HG03097 (cell line): Measurements from ENCODE around the gene RAPGEF2.
"Not testable (repeated sequence)": the region's sequence is repeated elsewhere in the genome, so short reads cannot be mapped to it uniquely, and the experiment has no call there.

Experiments
- ATAC-seq: cut with Tn5 transposase; IDR thresholded peaks from one replicate; pipeline ENCODE4 v1.9.1; 2021; ENCODE audit not compliant: unreplicated experiment, low FRiP score

RAPGEF2 gene

GRCh38 chr4:159097144-159097543, 5.7 kb upstream of the RAPGEF2 start:
- ATAC-seq = no peak

GRCh38 chr4:159097785-159098184, 5.1 kb upstream of the RAPGEF2 start:
- no peak for ATAC-seq

- ATAC-seq = no peak
These were observed 4.3 kb upstream of the RAPGEF2 start for GRCh38 chr4:159098482-159099127.

DNA sequence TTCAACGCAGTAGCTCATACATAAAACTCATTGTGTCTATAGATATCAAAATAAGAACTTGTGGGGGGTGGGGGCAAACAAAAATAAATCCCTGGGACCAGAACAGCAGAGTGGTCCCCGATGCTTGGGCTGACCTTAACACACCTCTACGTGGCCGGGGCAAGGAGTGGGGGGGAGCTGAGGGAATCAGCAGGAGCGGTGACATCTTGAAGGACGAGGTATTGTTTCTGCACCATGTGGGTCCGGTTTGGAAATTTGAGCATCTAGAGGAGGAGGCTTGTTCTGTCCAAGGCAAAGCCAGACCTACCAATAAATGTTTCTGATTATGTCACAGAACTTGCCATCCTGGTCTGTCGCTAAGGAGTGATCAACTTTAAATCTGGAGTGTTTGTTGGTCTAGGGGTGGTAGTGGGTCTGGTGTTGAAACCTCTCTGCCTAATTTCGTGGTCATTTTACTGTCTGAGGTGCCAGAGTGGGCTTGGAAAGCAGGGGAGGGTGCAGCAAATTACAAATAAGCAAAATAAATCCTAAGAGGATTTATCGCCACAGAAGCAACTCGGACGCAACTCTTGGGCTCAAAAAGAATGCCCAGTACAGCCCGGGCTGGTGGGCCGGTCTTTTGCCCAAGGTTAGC, 774 bp upstream of the RAPGEF2 start:
- ATAC-seq = no peak

GRCh38 chr4:159103384-159103990, 608 bp downstream of the RAPGEF2 start:
- ATAC-seq = peak; percentile 24

DNA sequence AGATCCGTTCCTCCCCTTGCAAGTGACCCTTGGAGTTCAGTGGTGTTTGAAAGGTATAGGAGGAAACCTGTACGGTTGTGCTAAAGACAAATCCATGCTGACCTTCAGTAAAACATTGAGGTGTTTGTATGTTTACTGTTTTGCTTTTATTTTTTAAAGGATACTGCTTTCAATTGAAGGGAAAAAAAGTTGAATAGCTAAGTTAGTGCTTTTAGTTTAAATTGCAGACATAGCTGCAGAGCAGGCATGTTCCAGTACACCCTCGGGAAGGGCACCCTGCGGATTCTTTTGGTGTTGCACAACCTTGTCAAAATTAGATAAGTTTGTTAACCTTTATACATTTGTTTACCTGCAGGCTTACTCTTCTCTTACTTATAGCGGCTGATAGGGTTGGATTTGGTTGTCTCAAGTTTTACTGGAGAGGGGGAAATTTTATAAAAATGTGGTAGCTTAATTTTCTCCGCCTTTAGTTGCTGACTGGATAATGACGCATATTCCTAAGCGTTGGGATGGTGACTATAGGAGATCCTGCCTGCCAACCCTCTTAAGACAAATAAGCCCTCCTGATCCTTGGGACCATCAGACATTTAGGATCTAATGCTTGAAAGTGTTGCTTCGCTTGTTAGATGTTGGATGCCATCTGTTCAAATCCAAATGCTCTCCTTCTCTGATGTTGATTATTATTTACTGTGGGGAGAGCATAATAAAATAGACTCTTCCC, 2.0 kb downstream of the RAPGEF2 start:
- no peak for ATAC-seq

DNA sequence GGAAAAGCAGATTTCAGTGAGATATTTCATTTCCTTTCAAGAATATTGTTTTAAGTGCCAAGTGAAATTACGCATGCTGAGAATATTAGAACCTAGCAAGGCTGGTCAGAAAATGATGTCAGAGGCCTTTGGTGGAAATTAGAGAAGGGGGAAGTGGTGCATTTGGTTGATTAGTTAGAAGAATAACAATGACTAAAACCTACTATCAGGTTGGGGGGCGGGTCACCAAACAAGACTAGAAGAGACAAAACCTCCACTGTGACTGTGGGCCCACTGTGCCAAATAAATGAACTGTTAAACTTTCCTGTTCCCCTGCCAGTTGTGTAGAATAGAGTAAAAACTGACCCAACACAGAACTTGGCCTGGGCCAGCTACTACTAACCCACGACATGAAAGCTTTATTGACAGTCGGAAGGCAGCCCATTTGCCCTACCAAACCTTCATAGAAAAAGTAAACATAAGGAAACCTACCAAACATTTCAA, 2.9 kb downstream of the RAPGEF2 start:
- no peak for ATAC-seq

GRCh38 chr4:159106636-159107035, 3.8 kb downstream of the RAPGEF2 start:
- ATAC-seq = no peak

GRCh38 chr4:159107203-159107925, 4.5 kb downstream of the RAPGEF2 start:
- no peak for ATAC-seq

- ATAC-seq = no peak
These were observed 5.2 kb downstream of the RAPGEF2 start for GRCh38 chr4:159108124-159108523.

DNA sequence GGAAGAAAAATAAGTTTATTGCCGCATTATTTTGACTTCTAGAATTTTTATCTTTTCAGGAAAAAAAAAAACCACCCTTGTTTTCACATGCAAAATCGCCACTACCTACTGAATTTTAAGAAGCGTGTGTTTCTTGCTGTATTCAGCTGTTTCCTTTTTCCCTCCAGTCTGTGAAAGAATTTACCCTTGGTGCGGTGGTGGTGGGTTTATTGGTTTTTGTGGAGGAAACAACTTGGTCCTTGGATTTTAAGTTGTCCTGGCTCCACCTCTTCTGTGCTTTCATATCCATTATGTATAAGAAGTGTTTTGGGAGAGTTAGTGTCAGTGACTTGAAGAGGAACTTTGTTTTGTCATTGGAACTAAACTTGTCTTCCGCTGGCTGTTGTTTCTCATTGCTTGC, 8.1 kb downstream of the RAPGEF2 start:
- ATAC-seq = no peak

DNA sequence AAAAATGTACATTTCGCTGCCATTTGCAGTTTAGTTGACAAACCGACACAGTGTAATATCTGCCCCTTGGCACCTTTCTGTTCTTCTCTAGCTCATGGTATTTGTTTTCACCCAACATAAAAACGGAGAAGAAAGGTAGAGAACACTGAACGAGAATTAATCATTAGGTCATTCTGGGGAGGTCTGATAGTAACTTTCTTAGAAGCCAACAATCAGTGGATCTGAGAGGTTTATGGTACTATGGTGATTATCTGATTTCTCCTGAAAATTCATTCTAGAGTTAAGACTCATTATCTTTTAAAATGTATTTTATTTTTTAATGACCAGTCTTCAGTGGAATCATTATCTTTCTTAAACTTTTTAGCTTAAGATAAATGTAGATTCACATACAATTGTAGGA, 8.5 kb downstream of the RAPGEF2 start:
- ATAC-seq = no peak

- ATAC-seq = not testable (repeated sequence)
These were observed 10.5 kb downstream of the RAPGEF2 start for GRCh38 chr4:159113366-159113765.

DNA sequence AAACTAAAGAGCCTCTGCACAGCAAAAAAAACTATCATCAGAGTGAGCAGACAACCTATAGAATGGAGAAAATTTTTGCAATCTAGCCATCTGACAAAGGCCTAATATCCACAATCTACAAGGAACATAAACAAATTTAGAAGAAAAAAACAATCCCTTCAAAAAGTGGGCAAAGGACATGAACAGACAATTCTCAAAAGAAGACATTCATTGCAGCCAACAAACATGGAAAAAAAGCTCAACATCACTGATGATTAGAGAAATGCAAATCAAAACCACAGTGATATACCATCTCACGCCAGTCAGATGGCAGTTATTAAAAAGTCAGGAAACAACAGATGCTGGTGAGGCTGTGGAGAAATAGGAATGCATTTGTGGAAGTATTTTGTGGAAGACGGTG, 13.2 kb downstream of the RAPGEF2 start:
- ATAC-seq = not testable (repeated sequence)

DNA sequence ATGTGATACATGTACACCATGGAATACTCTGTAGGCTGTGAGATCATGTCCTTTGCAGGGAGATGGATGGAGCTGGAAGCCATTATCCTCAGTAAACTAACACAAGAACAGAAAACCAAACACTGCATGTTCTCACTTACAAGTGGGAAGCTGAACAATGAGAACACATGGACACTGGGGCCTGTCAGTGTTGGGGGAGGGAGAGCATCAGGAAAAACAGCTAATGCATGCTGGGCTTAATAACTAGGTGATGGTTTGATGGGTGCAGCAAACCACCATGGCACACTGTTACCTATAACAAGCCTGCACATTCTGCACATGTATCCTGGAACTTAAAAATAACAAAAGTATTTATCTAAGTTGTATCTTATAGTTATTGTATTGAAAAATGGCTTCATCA, 13.8 kb downstream of the RAPGEF2 start:
- not testable (repeated sequence) for ATAC-seq

- ATAC-seq = no peak
These were observed 14.7 kb downstream of the RAPGEF2 start for GRCh38 chr4:159117564-159117963.

- no peak for ATAC-seq
These were observed 15.1 kb downstream of the RAPGEF2 start for GRCh38 chr4:159117968-159118367.

GRCh38 chr4:159121371-159121770, 18.5 kb downstream of the RAPGEF2 start:
- no peak for ATAC-seq

- no peak for ATAC-seq
These were observed 23.8 kb downstream of the RAPGEF2 start for GRCh38 chr4:159126716-159127115.

DNA sequence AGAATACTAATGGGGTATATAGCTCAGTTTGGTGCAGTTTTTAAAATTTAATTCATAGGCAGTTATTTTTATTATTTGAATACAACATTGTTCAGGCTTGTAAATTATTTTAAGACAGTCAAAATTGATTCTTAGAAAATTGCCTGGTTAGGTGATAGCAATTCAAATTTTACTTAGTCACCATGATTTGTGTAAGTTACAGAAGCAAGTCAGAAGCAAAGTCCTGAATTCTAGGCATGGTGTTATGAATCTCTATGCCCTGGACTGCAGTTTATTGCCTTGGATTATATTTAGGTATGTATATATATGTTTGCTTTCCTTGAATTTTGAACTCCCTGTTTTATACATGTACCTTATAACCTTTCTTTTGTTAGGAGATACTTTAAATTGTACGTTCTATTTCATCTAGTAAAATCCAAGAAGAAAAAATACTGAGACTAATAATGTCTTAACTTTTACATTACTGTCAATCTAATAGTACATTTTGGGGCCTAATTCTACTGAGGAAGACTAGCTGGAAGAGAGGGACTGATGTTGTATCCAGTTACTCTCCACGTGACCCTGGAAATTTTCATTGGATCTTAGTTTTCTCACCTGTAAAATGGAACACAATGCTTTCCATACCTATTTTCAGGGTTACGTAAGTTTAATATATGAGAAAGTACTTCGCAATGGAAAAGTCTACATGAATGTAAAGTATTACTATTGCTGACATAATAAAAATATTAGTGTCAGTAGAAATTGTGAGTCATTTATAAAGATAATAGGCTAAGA, 25.1 kb downstream of the RAPGEF2 start:
- no peak for ATAC-seq
